CD4-positive, alpha-beta T cell treated with Interleukin-1 beta for 1 hour (primary cell): ENCODE data around the gene KIF3A.

Experiments used
- DNase-seq, 2 donors: peaks; one replicate each; pipeline ENCODE4 v3.0.0-alpha.2; 2020 to 2022

Gene KIF3A

DNA sequence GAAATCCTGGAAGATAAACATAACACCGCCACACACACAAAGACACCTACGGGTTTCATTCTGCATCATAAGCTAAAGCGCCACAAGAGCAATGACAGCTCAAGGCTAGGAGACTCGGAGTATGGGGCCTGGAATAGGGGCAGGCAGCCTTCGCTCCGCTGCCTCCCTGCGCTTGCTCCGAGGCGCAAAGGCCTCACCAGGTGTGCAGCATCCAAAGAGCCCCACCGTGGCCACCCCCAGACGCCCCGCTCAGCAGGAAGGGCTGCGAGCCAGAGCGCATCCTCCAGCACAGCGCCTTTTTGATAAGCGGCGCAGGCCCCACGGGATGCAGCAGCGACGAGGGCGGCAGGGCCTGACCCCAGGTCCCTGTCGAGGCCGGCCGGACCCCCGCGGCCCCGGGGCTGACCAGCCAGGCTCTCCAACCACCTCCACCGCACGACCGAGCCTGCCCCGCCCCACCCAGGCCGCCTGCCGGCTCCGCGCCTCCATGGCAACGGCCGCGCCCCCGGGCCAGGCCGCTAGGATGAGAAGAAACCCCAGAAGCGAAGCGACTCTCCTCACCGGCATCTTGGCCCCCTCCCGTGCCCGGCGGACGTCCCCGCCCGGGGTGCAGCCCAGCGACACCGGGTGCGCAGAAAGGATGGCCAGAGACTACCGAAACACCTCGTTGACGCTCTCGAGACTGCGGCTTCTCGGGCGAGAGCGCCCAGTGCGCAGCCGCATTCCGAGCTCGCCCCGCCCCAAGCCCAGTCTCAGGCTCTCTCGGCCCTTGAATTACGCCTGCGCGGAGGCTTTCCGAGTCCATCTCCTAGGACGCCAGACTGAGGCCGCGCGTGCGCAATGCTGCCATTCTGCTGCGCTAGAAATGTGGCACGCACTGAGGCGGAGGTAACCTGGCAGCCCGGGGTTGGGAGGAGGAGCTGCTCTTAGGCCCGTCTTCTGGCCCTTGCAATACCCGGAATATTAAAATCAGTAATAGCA is at the start of gene KIF3A:
KIF3A (minus strand) TSS at position 694 of the 981 bp plus-strand sequence; CDS start at position 567, 127 bp downstream.
- DNase-seq: peak; percentile 99

DNA sequence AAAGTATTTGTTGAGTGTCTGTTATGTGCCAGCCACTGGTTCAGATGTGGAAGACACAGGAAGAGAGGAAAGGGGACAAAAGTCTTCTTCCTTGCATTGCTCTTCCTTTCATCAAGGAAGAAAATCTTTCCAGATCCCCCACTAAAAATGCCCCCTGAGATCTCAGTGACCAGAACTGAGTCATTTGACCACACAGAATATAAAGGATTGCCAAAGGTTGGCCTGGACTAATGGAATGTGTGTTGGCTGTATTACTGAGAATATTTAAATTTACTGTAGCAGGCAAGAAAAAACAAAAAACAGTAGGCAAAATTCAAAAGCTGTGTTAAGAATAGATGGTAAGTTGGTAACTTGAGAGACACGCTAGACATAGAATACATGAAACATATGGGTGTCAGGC is 49.7 kb upstream of the KIF3A start:
- no peak for DNase-seq

DNA sequence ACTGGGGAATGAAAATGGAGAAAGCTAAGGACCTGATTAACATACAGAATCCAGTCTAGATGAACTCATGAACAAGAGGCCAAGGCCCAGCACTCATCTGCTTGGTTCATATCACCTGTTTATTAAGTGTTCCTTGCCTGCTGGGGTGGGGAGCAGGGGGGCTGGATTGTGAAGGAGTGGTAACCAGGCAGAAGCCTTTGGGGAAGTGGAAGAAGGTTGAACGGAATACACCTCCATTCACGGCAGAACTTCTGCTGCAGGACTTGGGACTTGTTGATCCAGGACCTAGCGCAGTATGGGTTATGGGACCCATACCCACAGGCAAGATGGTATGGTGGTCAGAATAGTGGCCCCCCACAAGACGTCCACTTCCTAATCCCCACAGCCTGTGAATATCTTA is 48.5 kb upstream of the KIF3A start:
- no peak for DNase-seq

DNA sequence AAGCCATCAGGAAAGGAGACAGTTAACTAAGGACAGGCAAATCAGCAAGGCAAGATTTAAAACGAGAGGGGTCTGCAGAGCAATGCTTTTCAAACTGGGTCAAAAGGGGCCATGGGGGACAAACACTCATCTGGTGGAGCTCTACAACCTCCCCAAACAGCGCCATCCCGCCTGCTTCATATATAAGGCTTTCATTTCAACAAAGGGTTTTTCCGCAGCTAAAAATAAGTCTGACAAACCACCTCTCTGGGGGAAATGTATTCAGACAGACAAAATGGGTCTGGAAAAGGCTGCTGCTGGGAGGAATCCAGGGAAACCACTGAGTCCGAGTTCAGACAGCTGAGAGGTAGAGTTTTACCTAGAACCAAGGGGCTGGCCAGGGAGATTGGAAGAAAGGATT is 48.0 kb upstream of the KIF3A start:
- DNase-seq: no peak

DNA sequence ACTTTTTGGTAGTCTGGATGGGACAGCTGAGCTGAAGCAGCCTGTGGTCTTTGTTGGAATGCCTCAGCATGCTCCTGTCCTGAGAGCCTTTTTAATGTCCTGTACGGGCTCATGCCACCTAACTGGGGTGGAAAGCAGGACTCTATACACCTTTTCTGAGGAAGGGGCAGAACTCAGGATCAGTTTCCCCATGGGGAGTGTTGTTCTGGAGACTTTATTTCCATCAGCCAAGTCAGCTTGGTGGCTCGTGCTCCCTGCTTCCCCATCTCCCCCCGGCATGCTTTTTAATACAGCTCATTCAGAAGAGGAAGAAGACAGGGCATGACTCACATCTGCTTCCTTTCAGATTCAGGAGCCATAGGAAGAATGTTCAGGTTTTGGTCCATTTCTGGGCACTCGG is 44.8 kb upstream of the KIF3A start:
- no peak for DNase-seq

DNA sequence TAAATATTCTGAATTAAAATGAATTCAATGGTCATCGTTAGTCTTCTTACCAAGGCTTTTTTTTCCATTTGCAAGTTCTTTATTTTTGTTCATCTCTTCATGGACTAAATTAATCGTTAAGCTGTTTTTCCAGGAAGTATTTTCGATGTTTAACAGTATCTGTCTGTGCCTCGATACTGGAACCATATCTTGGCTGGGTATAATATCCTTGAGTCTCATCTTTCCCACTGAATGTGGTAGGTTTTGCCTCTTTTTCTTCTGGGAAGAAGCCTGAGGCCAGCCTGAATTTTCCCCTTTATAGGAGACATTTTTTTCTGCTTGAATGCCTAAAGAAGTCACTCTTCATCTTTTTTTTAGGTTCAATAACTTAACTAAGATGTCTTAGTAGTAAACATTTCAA is 43.7 kb upstream of the KIF3A start:
- DNase-seq: no peak

DNA sequence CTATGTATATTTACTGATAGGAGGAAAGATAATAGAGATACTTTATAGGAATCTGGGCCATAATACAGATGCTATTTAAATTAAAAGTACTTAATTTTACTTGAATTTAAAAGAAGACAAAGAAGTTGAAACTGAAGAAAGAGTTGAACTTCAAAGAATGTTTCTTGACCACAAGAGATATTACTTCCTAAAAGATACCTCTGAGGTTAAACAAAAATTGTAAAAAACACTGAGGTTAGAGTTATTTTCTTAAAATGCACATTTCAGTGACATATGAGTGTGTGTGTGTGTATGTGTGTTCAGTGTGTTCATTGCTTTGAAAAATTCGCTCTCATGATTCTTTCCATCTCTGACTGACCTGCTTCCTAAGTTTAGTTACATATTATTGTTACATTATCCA is 43.2 kb upstream of the KIF3A start:
- no peak for DNase-seq

DNA sequence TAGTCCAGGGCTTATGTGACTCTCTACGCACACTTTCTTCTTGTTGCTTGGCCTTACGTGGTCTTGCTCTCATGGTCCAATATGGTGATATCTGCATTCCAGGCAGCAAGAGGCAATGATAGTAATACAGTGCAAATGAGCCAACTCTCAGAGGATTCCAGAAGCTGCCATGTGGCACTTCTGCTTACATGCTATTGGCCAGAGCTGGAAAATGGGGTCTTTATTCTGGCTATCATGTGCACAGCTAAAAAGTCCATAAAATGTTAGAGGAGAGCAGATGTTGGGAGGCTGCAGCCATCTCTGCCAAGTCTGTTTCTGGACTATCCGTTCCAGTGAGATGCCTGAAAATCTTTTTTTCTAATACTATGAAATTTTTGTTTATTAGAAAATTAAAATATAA is 42.6 kb upstream of the KIF3A start:
- DNase-seq: no peak

DNA sequence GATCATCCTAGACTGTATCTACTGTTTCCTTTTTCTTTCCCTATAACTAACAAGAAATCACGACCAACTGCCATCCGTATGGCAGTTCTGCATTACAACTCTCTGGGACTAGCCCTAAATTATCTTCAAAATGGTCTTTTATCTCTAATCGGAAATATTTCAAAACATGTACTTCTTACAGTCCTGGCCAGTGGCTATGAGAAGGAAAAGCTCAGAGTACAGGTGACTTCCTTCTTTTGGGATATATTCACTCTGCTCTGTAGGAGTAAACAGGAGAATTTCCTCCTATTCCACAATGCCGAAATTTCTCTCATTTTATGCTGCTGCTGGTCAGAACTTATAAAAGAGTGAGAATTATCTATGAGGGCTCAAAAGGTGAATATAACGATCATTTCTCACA is 41.5 kb upstream of the KIF3A start:
- DNase-seq: no peak

DNA sequence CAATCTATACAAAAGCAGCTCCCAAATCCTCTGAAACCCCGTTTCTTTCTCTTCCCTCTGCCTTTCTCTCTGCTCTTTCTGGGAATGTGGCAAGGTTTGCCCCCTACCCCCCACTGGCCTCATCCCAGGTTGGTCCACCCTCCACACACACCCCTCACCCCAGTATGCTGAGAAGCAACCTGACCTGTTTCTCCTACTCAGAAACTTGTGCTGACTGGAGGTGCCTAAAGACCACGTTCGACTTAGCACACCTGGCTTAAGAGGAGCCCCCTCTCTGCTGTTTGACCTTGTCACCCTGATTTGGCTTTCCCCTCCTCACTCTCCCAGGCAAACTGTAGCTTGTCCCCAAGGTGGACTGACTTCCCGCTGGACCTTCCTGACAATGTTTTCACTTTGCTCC is 40.8 kb upstream of the KIF3A start:
- no peak for DNase-seq

DNA sequence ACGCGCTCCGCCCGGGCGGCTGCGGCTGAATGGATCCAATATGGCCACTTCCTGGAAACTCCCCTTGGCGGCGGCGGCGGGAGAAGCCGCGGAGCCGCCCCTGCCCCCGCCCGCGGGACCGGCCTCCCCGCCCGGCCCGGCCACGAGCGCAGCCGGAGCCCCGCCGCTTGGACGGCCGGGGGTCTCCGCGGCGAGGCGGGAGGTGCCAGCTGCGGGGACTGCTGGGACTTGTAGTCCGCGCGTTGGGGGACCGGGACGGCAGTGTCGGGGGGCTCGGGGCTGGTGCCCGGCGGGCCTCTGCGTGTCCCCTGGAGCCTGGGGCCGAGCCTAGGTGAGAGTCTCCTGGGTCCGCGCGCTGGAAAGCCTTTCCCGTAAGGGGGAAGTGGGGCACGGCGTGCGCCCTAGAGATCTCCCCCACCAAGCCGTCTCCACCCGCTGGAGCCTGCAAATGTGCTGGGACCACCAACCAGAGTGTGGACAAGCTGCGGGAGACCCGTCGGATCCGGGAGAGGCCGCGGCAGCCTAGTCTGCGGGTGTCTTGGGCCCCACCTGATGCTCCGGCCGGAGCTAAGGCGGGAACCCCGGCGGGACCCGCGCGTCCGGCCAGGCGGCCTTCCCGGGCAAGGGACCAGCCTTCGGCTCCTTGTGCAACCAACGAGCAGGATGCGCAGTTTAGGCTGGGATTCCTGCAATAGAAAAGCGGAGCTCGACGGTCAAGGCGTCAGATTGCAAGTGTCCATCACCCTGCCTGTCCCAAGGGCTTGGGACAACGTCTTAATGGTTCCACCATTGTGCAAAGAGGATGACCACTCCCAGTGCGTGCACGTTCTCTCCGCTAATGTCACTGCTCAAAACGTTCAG is 40.1 kb upstream of the KIF3A start, which contains the start of gene SEPTIN8:
SEPTIN8 (minus strand) TSS at position 31 of the 861 bp plus-strand sequence. CDS start 102 bp downstream, outside the sequence.
- DNase-seq: peak; percentile 36 to 52

DNA sequence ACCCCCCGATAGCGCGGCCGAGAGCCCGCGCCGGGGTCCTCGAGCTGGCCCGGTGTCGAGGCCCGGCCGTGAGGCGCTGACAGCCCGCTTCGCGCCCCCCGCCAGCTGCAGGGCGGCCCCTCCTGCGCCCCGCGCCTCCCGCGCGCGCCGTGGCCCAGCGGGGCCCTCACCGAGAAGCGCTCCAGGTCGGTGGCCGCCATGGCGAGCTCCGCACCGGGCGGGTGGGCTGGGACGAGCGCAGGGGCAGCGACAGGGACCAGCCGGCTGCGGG is 39.5 kb upstream of the KIF3A start:
- DNase-seq: no peak

DNA sequence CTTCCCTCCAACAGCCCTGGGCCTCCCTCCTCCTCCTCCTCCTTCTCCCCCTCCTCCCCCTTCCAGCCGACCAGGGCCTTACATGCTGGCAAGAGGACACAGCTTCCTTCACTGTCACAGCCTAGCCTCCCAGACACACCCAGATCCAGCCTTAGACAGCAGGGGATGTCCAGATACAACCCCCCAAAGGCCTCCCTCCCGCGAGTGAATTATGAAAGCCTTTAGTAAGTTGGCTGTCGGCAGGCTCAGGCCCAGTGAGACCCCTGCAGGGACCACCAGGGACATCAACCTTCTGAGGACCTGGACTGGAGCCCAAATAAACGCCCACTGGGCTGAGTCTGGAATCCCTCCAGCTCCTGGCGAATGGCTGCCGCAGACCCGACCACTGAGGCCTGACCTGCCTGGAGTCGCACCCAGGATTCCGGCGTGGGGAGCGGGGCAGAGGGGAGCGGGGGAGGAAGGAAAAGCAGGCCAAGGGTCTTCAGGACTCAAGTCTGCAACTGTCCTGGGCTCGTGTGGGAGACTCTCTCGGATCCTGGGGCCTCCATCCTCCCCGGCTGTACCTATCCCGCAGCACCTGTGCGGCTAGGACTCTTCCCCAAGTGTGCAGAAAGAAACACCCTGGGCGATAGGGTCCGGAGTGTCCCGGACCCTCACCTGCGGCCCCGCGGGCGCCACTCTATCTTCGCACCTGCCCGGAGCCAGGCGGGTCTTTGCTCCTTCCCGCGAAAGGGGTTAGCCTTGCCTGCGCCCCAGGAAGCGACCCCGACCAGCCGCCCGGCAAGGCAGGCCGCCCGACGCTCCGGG is 39.0 kb upstream of the KIF3A start:
- DNase-seq: no peak

DNA sequence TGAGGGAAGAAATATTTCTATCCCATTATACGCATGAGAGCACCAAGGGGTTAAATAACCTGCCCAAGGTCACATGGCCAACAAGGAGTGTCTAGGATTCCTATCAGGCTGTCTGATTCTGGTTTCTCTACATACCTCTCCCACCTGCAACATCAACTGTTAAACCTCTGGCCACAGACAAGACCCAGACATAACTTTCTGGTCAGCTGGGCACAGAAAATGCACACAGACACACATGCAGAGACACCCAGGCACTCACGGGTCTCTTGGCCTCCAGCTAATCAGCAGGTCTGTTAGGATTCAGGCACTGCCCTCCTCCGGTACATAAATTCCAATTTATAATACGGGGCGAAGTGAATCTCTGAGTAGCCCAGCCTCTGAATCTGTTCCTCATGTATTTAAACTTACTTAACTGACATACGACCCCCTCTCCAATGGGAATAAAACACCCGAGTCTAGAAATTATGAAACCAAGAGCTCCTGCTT is 38.2 kb upstream of the KIF3A start:
- no peak for DNase-seq

DNA sequence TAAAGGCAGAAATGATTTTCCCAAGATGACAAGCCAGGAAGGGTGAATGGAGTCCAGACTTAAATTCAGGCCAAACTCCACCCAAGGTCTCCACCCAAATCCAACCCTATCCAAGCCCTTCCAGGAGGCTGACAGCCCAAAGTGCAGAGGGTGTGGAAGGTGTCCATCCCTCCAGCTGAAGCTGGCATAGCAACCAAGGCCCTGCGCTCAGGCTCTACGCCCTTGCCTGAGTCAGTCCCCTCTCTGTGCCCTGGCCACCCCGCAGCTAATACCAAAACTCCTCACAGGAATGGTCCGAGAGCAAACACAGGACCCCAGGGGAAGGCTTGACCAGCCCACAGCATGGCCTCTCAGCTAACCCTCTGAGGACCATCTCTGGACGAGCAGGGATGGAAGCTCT is 37.5 kb upstream of the KIF3A start:
- DNase-seq: no peak

DNA sequence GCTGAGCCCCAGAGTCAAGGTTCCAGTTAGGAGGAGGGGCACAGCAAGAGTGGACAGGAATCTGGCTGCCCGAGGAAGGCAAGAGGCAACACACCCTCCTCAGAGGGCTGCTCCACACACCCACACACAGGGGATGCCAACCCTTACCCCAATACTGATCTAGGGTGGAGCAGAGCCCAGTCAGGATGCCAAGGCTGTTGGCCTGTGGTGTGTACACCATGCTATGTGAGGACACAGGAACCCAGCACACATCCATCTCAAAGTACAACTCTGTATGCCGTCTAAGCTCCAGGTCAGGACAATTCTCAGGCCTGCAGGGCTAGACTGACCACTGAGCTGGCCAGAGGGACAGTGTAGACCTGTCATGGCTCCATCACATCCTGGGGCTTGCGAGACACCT is 37.1 kb upstream of the KIF3A start:
- no peak for DNase-seq

DNA sequence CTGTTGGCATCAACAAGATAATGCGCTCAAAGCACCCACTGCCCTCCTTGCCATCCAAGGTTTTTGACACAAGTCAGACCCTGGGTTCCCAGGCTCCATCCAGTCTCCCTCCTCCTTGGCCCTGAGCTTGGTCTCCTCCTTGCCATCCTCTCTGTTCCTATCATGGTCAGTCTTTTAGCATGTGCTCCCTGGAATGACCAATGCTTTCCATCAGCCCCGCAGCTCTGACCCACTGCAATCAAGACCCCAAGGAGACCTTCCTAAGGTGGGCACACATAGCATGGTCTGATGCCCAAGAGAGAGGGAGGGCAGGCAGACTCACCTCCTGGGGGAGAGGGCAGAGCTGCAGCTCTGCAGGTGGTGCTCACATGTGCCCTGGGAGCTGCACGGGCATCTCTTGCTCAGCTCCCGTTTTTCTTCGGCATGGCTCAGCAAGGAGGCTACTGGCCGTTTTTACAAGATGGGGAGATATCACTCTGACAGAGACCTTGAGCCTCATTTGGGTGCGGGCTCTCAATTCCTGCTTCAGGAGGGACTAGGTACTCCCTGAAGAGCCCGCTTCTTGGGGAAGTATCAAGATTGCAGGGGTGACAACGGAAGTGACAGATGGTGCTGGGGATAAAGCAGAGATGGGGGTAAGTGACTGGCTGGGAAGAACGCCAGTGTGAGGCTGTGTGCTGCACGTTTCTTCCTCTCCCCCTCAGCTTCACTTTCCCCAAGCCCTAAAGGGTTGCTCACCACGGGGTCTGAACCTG is 36.4 kb upstream of the KIF3A start:
- no peak for DNase-seq

DNA sequence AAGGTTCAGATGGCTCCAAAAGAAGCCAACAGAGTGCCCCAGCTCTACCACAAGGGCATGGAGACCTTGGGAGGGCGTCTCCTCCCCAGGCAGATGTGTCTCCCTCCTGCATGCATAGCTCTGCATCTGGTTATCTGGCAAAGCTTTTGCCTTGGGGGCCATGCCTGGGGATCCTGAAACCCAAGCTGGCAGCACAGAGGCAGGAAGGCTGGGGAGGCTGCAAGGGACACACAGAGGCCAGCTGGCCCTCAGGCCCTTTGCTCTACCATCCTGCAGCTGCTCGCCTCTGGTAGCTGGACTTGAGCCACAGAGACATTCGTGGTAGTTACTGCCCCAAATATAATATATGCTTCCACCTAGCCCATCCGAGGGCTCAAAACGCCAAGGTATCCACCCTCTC is 35.8 kb upstream of the KIF3A start:
- DNase-seq: no peak

DNA sequence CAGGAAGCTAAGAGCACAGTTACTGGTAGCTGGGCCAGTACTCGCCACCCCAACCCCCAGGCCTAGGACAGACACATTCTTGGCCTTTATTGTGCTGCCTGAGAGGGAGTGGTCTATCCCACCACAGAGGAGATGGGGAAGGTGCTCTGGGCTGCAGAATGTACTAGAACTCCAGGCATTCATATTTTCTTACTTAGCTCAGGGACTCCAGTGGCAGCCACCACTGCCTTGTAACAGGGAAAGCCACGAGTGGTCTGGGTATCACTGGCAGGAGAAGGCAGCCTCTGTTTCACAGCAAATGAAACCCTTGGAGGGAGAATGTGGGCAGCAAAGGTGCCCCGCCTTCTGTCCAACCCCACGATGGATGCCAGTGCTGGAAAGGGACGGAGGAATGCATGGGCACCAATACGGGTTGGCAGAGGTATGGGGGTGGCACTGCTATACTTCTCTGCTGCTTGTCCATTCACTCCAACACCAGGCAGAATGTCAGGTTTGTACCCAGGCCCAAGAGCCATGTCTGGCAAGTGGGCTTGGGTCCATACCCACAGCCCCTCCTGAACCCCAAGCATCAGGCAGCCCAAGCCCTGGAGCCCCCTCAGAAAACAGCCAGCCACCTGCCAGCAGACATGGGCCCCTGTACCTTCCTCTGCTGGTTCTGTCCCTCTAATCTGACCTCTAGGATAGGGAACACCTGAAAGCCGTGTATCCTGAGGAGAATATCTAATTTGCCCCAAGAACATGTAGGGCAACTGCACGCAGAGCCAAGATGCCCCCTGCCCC is 35.1 kb upstream of the KIF3A start:
- no peak for DNase-seq

DNA sequence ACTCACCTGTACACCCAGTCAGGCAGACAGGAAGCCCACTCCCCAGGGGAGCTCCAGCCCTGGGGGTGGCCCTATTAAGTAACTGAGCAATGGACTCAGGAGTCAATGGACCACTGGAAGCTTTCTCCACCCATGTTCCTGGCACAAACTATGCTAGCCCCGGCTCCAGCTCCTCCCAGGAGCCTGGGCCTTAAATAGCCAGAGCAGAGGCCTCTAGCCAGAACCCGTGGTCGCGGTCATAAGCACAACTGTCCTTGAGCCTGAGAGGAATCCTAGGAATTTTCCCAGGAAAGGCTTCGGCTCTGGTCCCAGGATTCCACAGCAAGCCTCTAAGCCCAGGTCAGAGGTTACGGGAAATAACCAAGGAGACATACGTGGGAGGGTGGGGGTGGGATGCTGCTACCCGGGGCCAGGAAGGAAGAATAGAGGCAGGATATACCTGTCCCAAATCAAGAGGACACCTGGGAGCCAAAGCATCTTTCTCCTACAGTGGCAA is 34.2 kb upstream of the KIF3A start:
- DNase-seq: no peak
